OCI-LY1 (cell line): ENCODE results near the gene CCDC187.

Experiments
- EZH2 ChIP-seq: fragments of 200-600 bp; sonication (generic), shearing (Covaris generic); IDR thresholded peaks from 2 replicates; pipeline ENCODE4 v1.8.0; 2017; ENCODE audit warnings: borderline replicate concordance, mixed run types, mild to moderate bottlenecking, antibody characterized with exemption, low read length, moderate library complexity, mixed read lengths
- TF ChIP-seq, protein P1 (sequence below): fragments of 200-600 bp; sonication (generic), shearing (Covaris generic); IDR thresholded peaks from 2 replicates; pipeline ENCODE4 v1.5.1; 2017; ENCODE audit warnings: mild to moderate bottlenecking, antibody characterized with exemption, low read length, moderate library complexity, mixed read lengths

DNA sequence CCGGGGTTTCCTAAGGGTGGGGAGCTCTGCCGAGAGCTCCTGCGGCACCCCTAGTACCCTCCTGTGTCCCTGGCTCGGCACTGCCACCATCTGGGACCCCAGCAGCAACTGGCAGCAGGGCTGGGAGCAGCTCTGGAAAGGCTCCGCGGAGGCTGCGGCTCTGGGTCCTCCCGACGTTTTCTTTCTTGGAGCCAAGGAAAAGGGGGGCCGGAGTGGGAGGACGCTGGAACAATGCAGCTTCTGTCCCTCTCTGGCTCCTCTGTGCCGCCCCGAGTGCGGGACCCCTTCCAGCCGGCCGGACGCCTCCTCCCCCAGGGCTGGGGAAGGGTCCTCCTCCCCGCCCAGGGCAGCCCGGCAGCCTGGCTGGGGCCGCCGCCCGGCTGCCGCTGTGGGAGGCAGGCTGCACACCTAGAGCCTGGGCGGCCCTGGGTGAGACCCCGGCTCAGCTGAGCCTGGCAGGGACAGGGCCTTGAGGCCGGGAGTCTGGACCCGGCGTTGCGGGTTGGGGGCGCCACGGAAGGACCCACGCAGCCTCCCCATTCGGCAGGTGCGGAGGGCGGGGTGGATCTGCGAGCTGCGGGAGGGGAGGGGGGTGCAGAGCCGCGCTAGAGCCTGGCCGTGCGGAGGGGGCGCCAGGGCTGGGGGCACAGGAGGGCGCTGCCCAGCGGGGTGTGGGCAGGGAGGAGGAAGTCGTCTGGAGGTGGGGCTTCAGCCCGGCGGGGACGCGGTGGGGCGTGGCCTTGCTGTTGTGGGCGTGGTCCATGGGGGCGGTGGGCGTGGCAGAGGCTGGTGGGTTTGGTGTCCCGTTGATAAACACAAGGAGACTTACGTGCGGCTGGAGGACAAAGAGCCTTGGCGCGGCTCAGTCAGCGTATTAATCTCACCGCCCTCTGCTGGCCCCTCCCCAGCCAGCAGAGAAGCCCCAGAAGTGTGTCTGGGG lies 38.6 kb upstream of the CCDC187 start:
- TF ChIP-seq, protein P1, sequence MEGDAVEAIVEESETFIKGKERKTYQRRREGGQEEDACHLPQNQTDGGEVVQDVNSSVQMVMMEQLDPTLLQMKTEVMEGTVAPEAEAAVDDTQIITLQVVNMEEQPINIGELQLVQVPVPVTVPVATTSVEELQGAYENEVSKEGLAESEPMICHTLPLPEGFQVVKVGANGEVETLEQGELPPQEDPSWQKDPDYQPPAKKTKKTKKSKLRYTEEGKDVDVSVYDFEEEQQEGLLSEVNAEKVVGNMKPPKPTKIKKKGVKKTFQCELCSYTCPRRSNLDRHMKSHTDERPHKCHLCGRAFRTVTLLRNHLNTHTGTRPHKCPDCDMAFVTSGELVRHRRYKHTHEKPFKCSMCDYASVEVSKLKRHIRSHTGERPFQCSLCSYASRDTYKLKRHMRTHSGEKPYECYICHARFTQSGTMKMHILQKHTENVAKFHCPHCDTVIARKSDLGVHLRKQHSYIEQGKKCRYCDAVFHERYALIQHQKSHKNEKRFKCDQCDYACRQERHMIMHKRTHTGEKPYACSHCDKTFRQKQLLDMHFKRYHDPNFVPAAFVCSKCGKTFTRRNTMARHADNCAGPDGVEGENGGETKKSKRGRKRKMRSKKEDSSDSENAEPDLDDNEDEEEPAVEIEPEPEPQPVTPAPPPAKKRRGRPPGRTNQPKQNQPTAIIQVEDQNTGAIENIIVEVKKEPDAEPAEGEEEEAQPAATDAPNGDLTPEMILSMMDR, result no peak
- TF ChIP-seq EZH2, result no peak
